ENCODE measurements around the gene LIMS1.
"Not testable (repeated sequence)": the region's sequence is repeated elsewhere in the genome, so short reads cannot be mapped to it uniquely, and the experiment has no call there.

Gene LIMS1

GRCh38 chr2:108716971-108717370 is 182.7 kb downstream of the LIMS1 start:
- not testable (repeated sequence) for H3K4me3 ChIP-seq (ENCODE audit: low read depth, low read length)

GRCh38 chr2:108719149-108720044 is 185.1 kb downstream of the LIMS1 start, which contains the start of gene RANBP2:
RANBP2 (plus strand) TSS chr2:108719482; CDS start chr2:108719607, 125 bp downstream.
- peak within 1 kb of the TSS; percentile 84 for H3K4me3 ChIP-seq (ENCODE audit: low read depth, low read length)

DNA sequence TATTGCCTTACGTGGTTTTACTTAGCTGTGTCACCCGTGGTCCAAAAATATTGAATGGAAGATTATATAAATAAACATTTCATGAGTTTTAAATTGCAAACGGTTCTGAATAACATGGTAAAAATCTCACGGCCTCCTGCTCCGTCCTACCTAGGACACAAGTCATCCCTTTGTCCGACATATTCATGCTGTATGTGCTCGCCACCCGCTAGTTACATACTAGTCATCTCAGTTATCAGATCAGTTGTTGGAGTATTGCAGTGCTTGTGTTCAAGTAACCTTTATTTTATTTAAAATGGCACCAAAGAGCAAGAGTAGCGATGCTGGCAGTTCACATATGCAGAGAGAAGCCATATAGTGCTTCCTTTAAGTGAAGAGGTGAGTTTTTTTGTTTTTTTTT is 191.8 kb downstream of the LIMS1 start:
- not testable (repeated sequence) for H3K4me3 ChIP-seq (ENCODE audit: low read depth, low read length)

DNA sequence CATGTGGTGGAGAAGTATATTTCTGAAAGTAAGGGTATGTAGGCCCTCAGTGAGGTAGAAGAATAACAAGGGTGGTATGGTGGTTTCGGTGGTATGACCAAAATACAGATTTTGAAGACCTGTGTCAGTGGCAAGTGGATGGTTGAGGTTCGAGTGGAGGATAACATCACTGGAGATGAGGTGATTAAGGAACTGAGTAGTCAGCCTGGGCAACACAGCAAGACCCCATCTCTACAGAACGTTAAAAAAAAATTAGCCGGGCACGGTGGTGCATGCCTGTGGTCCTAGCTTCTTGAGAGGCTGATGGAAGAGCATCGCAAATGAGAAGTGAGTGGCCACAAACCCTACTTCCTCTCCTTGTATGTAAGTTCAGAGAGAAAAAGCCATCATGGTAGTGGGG is 200.4 kb downstream of the LIMS1 start:
- H3K4me3 ChIP-seq (ENCODE audit: low read depth, low read length): not testable (repeated sequence)
